ENCODE results near the gene ZSWIM4. TPM values are rescaled to one million over a fixed set of nuclear protein-coding genes. Genes with fewer than 3 reads are reported as not detected.
A peak's percentile ranks its signal among the peaks of the same experiment; 100 is the strongest.

The ZSWIM4 gene
- total and polyA plus RNA-seq, 10 of the 15 experiments (the other 5 are each of a cell fraction or from before 2014, with no cell fraction given), result 0.73 to 11.1 (median 1.8) TPM; not detected in 2

DNA sequence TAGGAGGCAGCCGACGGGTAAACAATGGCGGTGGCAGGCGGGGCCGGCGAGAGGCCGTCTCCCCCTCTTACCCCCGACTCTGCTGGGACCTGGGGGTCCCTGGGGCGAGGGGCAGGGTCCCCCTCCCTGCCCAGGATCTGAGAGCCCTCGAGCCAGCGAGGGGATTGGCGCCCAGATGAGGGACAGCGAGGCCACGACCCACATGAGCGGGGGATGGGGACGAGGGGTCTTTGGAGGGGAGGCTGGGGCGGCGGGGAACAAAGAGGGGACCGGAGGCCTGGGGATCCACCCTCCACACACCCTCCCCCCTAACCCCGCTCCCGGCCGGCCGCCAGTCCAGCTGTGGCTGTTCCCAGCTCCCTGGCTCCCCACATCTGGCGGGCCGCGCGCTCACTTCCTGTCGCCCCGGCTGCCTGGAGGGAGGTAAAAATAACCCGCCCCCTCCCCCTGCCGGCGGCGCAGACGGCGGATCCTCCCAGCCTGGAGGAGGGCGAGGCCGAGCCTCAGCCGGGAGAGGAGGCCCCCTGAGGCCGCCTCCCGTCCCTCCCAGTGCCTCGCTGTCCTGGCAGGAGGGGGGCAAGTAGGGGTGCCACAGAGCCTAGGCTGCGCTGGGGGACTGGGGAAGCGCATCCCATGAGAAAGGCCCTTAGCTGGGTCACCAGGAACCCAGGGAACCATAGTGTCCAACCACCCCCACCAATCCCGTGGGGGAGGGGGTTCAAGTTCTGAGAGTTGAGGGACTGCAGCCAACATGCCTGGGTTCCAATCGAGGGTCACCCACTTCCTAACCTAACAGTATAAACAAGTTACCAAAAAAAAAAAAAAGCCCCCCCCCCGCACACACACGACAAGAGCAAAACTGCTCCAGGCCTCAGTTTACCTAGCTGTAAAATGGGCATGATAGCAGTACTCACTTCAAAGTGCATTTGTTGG lies 52.4 kb downstream of the ZSWIM4 start (continued):
- TF ChIP-seq, protein P1, sequence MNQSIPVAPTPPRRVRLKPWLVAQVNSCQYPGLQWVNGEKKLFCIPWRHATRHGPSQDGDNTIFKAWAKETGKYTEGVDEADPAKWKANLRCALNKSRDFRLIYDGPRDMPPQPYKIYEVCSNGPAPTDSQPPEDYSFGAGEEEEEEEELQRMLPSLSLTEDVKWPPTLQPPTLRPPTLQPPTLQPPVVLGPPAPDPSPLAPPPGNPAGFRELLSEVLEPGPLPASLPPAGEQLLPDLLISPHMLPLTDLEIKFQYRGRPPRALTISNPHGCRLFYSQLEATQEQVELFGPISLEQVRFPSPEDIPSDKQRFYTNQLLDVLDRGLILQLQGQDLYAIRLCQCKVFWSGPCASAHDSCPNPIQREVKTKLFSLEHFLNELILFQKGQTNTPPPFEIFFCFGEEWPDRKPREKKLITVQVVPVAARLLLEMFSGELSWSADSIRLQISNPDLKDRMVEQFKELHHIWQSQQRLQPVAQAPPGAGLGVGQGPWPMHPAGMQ (IDR thresholded peaks at IDR 0.05; ENCODE audit: borderline replicate concordance), result no peak
- peak; percentile 6; the same call in 1 of the 2 replicates for TF ChIP-seq DPF2 (IDR thresholded peaks at IDR 0.05)
- TF ChIP-seq MEF2B (IDR thresholded peaks at IDR 0.05; ENCODE audit: partially characterized antibody, poor library complexity, severe bottlenecking), result no peak
- TF ChIP-seq USF1 (IDR thresholded peaks at IDR 0.05; ENCODE audit: borderline replicate concordance, extremely low read length, insufficient read depth, low read depth, low read length), result no peak
- TF ChIP-seq FOXM1 (IDR thresholded peaks at IDR 0.05; ENCODE audit: low read depth, low read length), result no peak
- TF ChIP-seq, protein P2, sequence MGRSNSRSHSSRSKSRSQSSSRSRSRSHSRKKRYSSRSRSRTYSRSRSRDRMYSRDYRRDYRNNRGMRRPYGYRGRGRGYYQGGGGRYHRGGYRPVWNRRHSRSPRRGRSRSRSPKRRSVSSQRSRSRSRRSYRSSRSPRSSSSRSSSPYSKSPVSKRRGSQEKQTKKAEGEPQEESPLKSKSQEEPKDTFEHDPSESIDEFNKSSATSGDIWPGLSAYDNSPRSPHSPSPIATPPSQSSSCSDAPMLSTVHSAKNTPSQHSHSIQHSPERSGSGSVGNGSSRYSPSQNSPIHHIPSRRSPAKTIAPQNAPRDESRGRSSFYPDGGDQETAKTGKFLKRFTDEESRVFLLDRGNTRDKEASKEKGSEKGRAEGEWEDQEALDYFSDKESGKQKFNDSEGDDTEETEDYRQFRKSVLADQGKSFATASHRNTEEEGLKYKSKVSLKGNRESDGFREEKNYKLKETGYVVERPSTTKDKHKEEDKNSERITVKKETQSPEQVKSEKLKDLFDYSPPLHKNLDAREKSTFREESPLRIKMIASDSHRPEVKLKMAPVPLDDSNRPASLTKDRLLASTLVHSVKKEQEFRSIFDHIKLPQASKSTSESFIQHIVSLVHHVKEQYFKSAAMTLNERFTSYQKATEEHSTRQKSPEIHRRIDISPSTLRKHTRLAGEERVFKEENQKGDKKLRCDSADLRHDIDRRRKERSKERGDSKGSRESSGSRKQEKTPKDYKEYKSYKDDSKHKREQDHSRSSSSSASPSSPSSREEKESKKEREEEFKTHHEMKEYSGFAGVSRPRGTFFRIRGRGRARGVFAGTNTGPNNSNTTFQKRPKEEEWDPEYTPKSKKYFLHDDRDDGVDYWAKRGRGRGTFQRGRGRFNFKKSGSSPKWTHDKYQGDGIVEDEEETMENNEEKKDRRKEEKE (IDR thresholded peaks at IDR 0.05), result no peak
- peak; percentile 73 for TF ChIP-seq CHD2 (IDR thresholded peaks at IDR 0.05; ENCODE audit: borderline replicate concordance, low read depth, low read length)
- TF ChIP-seq, protein P3, sequence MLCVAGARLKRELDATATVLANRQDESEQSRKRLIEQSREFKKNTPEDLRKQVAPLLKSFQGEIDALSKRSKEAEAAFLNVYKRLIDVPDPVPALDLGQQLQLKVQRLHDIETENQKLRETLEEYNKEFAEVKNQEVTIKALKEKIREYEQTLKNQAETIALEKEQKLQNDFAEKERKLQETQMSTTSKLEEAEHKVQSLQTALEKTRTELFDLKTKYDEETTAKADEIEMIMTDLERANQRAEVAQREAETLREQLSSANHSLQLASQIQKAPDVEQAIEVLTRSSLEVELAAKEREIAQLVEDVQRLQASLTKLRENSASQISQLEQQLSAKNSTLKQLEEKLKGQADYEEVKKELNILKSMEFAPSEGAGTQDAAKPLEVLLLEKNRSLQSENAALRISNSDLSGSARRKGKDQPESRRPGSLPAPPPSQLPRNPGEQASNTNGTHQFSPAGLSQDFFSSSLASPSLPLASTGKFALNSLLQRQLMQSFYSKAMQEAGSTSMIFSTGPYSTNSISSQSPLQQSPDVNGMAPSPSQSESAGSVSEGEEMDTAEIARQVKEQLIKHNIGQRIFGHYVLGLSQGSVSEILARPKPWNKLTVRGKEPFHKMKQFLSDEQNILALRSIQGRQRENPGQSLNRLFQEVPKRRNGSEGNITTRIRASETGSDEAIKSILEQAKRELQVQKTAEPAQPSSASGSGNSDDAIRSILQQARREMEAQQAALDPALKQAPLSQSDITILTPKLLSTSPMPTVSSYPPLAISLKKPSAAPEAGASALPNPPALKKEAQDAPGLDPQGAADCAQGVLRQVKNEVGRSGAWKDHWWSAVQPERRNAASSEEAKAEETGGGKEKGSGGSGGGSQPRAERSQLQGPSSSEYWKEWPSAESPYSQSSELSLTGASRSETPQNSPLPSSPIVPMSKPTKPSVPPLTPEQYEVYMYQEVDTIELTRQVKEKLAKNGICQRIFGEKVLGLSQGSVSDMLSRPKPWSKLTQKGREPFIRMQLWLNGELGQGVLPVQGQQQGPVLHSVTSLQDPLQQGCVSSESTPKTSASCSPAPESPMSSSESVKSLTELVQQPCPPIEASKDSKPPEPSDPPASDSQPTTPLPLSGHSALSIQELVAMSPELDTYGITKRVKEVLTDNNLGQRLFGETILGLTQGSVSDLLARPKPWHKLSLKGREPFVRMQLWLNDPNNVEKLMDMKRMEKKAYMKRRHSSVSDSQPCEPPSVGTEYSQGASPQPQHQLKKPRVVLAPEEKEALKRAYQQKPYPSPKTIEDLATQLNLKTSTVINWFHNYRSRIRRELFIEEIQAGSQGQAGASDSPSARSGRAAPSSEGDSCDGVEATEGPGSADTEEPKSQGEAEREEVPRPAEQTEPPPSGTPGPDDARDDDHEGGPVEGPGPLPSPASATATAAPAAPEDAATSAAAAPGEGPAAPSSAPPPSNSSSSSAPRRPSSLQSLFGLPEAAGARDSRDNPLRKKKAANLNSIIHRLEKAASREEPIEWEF (IDR thresholded peaks at IDR 0.05; ENCODE audit: insufficient replicate concordance, low read depth, low read length), result no peak
- no peak for TF ChIP-seq RUNX3 (IDR thresholded peaks at IDR 0.05; ENCODE audit: low read length)
- TF ChIP-seq SRF (IDR thresholded peaks at IDR 0.05; ENCODE audit: low read depth in 2 of 2, low read length in 2 of 2), result 0 out of 4 replicates have a peak, but pooled peaks of 1 of the 2 experiments have one; percentile 3
- no peak for TF ChIP-seq SIN3A (IDR thresholded peaks at IDR 0.05; ENCODE audit: low read depth, low read length)
- TF ChIP-seq, protein P4, sequence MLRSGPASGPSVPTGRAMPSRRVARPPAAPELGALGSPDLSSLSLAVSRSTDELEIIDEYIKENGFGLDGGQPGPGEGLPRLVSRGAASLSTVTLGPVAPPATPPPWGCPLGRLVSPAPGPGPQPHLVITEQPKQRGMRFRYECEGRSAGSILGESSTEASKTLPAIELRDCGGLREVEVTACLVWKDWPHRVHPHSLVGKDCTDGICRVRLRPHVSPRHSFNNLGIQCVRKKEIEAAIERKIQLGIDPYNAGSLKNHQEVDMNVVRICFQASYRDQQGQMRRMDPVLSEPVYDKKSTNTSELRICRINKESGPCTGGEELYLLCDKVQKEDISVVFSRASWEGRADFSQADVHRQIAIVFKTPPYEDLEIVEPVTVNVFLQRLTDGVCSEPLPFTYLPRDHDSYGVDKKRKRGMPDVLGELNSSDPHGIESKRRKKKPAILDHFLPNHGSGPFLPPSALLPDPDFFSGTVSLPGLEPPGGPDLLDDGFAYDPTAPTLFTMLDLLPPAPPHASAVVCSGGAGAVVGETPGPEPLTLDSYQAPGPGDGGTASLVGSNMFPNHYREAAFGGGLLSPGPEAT (IDR thresholded peaks at IDR 0.05; ENCODE audit: low read depth), result peak; percentile 46
- no peak; the same call in 1 of the 2 replicates for TF ChIP-seq PML (IDR thresholded peaks at IDR 0.05; ENCODE audit: low read length)

Measured in GM12878 (cell line).